Liver (tissue), 3 donors: ENCODE measurements around the gene GATAD2B.

ENCODE experiments used
- GABPA ChIP-seq, 2 donors: IDR thresholded peaks in 1 of 2; conservative IDR thresholded peaks in 1 of 2; 2 replicates each; pipeline ENCODE4 v1.6.1; 2016; ENCODE audit warnings: antibody characterized with exemption in 2 of 2, mild to moderate bottlenecking in 1 of 2, moderate library complexity in 1 of 2
- RAD21 ChIP-seq, 2 donors: IDR thresholded peaks; 2 replicates each; pipeline ENCODE4 v1.6.1; 2016; ENCODE audit warnings: antibody characterized with exemption in 2 of 2, mild to moderate bottlenecking in 2 of 2
- TAF1 ChIP-seq: conservative IDR thresholded peaks from 2 replicates; pipeline ENCODE4 v1.6.1; 2016; ENCODE audit warnings: antibody characterized with exemption, mild to moderate bottlenecking
- TF ChIP-seq, protein P1 (sequence below): fragments of 150-350 bp; IDR thresholded peaks from 2 replicates; pipeline ENCODE4 v1.5.1; 2017; ENCODE audit warnings: improper control_type of control experiment, low read depth, low read length; ENCODE audit not compliant: missing input control
- TF ChIP-seq, protein P2 (sequence below): IDR thresholded peaks from 2 replicates; pipeline ENCODE4 v1.6.1; 2016; ENCODE audit warnings: antibody characterized with exemption
- donor health status: healthy.
- donor health status: healthy.

DNA sequence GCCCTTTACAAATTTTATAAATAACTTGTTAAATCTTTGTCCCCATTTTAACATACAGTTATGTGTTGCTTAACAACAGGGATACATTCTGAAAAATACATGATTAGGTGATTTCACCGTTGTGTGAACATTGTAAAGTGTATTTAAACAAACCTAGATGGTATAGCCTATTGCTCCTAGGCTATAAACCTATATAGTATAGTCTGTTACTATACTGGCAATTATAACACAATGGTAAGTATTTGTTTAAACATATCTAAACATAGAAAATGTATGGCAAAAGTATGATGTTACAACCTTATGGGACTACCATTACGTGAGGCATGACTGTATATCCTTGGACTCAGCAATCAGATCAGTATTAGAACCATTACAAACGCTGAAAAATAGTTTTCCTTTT is 36.6 kb downstream of the GATAD2B start:
- TF ChIP-seq, protein P1, sequence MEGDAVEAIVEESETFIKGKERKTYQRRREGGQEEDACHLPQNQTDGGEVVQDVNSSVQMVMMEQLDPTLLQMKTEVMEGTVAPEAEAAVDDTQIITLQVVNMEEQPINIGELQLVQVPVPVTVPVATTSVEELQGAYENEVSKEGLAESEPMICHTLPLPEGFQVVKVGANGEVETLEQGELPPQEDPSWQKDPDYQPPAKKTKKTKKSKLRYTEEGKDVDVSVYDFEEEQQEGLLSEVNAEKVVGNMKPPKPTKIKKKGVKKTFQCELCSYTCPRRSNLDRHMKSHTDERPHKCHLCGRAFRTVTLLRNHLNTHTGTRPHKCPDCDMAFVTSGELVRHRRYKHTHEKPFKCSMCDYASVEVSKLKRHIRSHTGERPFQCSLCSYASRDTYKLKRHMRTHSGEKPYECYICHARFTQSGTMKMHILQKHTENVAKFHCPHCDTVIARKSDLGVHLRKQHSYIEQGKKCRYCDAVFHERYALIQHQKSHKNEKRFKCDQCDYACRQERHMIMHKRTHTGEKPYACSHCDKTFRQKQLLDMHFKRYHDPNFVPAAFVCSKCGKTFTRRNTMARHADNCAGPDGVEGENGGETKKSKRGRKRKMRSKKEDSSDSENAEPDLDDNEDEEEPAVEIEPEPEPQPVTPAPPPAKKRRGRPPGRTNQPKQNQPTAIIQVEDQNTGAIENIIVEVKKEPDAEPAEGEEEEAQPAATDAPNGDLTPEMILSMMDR = no peak
- TF ChIP-seq, protein P2, sequence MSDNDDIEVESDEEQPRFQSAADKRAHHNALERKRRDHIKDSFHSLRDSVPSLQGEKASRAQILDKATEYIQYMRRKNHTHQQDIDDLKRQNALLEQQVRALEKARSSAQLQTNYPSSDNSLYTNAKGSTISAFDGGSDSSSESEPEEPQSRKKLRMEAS = no peak
- TF ChIP-seq TAF1 (no peak), GABPA (IDR thresholded peaks at IDR 0.05 in 1 of 2, conservative IDR thresholded peaks at IDR 0.05 in 1 of 2) (no peak), RAD21 (IDR thresholded peaks at IDR 0.05) (no peak)
